ENCODE results near the gene CALML4.
"Not testable (repeated sequence)": the region's sequence is repeated elsewhere in the genome, so short reads cannot be mapped to it uniquely, and the experiment has no call there.

The CALML4 gene

GRCh38 chr15:68203956-68204355, 1.2 kb downstream of the CALML4 start:
- Histone ChIP-seq H3K27me3 (ENCODE audit: control insufficient read depth, low read length) (no peaks in the 10 kb centered on the region), H3K9me2 (replicated peaks; ENCODE audit: control insufficient read depth, low read length) (no peaks in the 10 kb centered on the region), H3K4me1 (ENCODE audit: control insufficient read depth, low read length) (peaks cover 2% of the 10 kb centered on the region; the same call in 1 of the 2 replicates), H3K4me3 (ENCODE audit: low read length) (no peak overlapping the region), H3K9me3 (ENCODE audit: control insufficient read depth, insufficient read depth, low read length) (no peaks in the 10 kb centered on the region), H3K27ac (ENCODE audit: low read depth, low read length) (no peak overlapping the region), H3K79me2 (ENCODE audit: control insufficient read depth, low read length) (no peaks in the 10 kb centered on the region), H3K4me2 (ENCODE audit: low read length) (no peak overlapping the region), H3K36me3 (ENCODE audit: control insufficient read depth, low read length) (no peaks in the 10 kb centered on the region; the same call in 1 of the 2 replicates), H3F3A (ENCODE audit: control insufficient read depth, insufficient read depth) (no peaks in the 10 kb centered on the region), H4K20me1 (ENCODE audit: control insufficient read depth, insufficient read depth, low read depth, low read length) (no peaks in the 10 kb centered on the region; the same call in 1 of the 2 replicates)
- TF ChIP-seq CTCF (IDR thresholded peaks at IDR 0.05; ENCODE audit: low read depth, low read length, poor library complexity, severe bottlenecking): no peak
- TF ChIP-seq EZH2phosphoT487 (IDR thresholded peaks at IDR 0.05; ENCODE audit: borderline replicate concordance, low read length): no peak

- Histone ChIP-seq H3K4me2 (ENCODE audit: low read length) (no peak overlapping the region), H3K4me3 (ENCODE audit: low read length) (no peak overlapping the region)
Observed at GRCh38 chr15:68203486-68203885, 1.6 kb downstream of the CALML4 start.

GRCh38 chr15:68202994-68203393, 2.1 kb downstream of the CALML4 start:
- not testable (repeated sequence) for H3K27ac ChIP-seq (ENCODE audit: low read depth, low read length); H3K4me3 ChIP-seq (ENCODE audit: low read length); H4K20me1 ChIP-seq (ENCODE audit: control insufficient read depth, insufficient read depth, low read depth, low read length); H3F3A ChIP-seq (ENCODE audit: control insufficient read depth, insufficient read depth); H3K9me2 ChIP-seq (replicated peaks; ENCODE audit: control insufficient read depth, low read length); H3K36me3 ChIP-seq (ENCODE audit: control insufficient read depth, low read length); H3K9me3 ChIP-seq (ENCODE audit: control insufficient read depth, insufficient read depth, low read length); H3K4me2 ChIP-seq (ENCODE audit: low read length); H3K79me2 ChIP-seq (ENCODE audit: control insufficient read depth, low read length); H3K27me3 ChIP-seq (ENCODE audit: control insufficient read depth, low read length); H3K4me1 ChIP-seq (ENCODE audit: control insufficient read depth, low read length)

More at GRCh38 chr15:68203486-68203885, 1.6 kb downstream of the CALML4 start:
- Histone ChIP-seq H3K9me2 (replicated peaks; ENCODE audit: control insufficient read depth, low read length) (no peaks in the 10 kb centered on the region), H4K20me1 (ENCODE audit: control insufficient read depth, insufficient read depth, low read depth, low read length) (no peaks in the 10 kb centered on the region; the same call in 1 of the 2 replicates), H3K79me2 (ENCODE audit: control insufficient read depth, low read length) (no peaks in the 10 kb centered on the region), H3F3A (ENCODE audit: control insufficient read depth, insufficient read depth) (no peaks in the 10 kb centered on the region), H3K27me3 (ENCODE audit: control insufficient read depth, low read length) (no peaks in the 10 kb centered on the region), H3K9me3 (ENCODE audit: control insufficient read depth, insufficient read depth, low read length) (no peaks in the 10 kb centered on the region), H3K4me1 (ENCODE audit: control insufficient read depth, low read length) (no peaks in the 10 kb centered on the region), H3K36me3 (ENCODE audit: control insufficient read depth, low read length) (no peaks in the 10 kb centered on the region; the same call in 1 of the 2 replicates), H3K27ac (ENCODE audit: low read depth, low read length) (no peak overlapping the region)
- TF ChIP-seq EZH2phosphoT487 (IDR thresholded peaks at IDR 0.05; ENCODE audit: borderline replicate concordance, low read length): no peak
- TF ChIP-seq CTCF (IDR thresholded peaks at IDR 0.05; ENCODE audit: low read depth, low read length, poor library complexity, severe bottlenecking): no peak

- H4K20me1 ChIP-seq (ENCODE audit: control insufficient read depth, insufficient read depth, low read depth, low read length): no peaks in the 10 kb centered on the region; the same call in 1 of the 2 replicates
- no peak for TF ChIP-seq EZH2phosphoT487 (IDR thresholded peaks at IDR 0.05; ENCODE audit: borderline replicate concordance, low read length)
- no peak for TF ChIP-seq CTCF (IDR thresholded peaks at IDR 0.05; ENCODE audit: low read depth, low read length, poor library complexity, severe bottlenecking)
- H3K27ac ChIP-seq (ENCODE audit: low read depth, low read length): no peak overlapping the region
- H3K9me2 ChIP-seq (replicated peaks; ENCODE audit: control insufficient read depth, low read length): no peaks in the 10 kb centered on the region
- H3K4me3 ChIP-seq (ENCODE audit: low read length): no peak overlapping the region
- no peaks in the 10 kb centered on the region for H3K9me3 ChIP-seq (ENCODE audit: control insufficient read depth, insufficient read depth, low read length)
- H3K36me3 ChIP-seq (ENCODE audit: control insufficient read depth, low read length): no peaks in the 10 kb centered on the region; the same call in 1 of the 2 replicates
- no peaks in the 10 kb centered on the region for H3K4me1 ChIP-seq (ENCODE audit: control insufficient read depth, low read length)
- H3F3A ChIP-seq (ENCODE audit: control insufficient read depth, insufficient read depth): no peaks in the 10 kb centered on the region
- H3K27me3 ChIP-seq (ENCODE audit: control insufficient read depth, low read length): no peaks in the 10 kb centered on the region
- H3K79me2 ChIP-seq (ENCODE audit: control insufficient read depth, low read length): no peaks in the 10 kb centered on the region
- no peak overlapping the region for H3K4me2 ChIP-seq (ENCODE audit: low read length)
Observed at GRCh38 chr15:68201879-68202261, 3.3 kb downstream of the CALML4 start.

Data from DOHH2 (cell line).